Left ventricle myocardium inferior (tissue), 1 donor: ENCODE measurements around the gene QSOX2. TPM values are rescaled to one million over a fixed set of nuclear protein-coding genes. Genes with fewer than 3 reads are reported as not detected.
"Not testable (repeated sequence)": the region's sequence is repeated elsewhere in the genome, so short reads cannot be mapped to it uniquely, and the experiment has no call there.

ENCODE experiments used
- DNase-seq: peaks from one replicate; pipeline ENCODE4 v3.0.0-alpha.2; 2020
- H3K27ac ChIP-seq: fragments of 200-600 bp; replicated peaks from 2 replicates; pipeline ENCODE4 v1.8.0; 2021
- H3K27me3 ChIP-seq: fragments of 200-600 bp; 2 replicates; pipeline ENCODE4 v1.8.0; 2021; ENCODE audit warnings: low read depth
- H3K36me3 ChIP-seq: fragments of 200-600 bp; 2 replicates; pipeline ENCODE4 v1.8.0; 2021
- H3K4me1 ChIP-seq: fragments of 200-600 bp; 2 replicates; pipeline ENCODE4 v1.8.0; 2021
- H3K4me3 ChIP-seq: fragments of 200-600 bp; 2 replicates; pipeline ENCODE4 v1.8.0; 2021; ENCODE audit warnings: mild to moderate bottlenecking, moderate library complexity
- H3K9me3 ChIP-seq: fragments of 200-600 bp; replicated peaks from 2 replicates; pipeline ENCODE4 v1.8.0; 2021
- CTCF ChIP-seq: fragments of 200-600 bp; IDR thresholded peaks from 2 replicates; pipeline ENCODE4 v1.8.0; 2021; ENCODE audit warnings: antibody characterized with exemption, mild to moderate bottlenecking, borderline replicate concordance
- intact Hi-C: fragments of 100-400 bp; cut with micrococcal nuclease; formaldehyde crosslinking; loops from one replicate; pipeline ENCODE4 v1.11.0; 2022
- total RNA-seq: library from RNA; stranded (reverse); fragmentation: NEBNext Ultra II Directional; extraction: Animal tissue kit (Norgen Biotek cat#: 25700); gene quantifications from one replicate; pipeline ENCODE4 v1.2.1, GENCODE V29; 2021
- donor health status: DM: no; HTN: yes; CAD: no; lungs with severe emphysema.

Gene QSOX2
- total RNA-seq, 1 donor from 2014 or later, result 8.0 TPM

DNA sequence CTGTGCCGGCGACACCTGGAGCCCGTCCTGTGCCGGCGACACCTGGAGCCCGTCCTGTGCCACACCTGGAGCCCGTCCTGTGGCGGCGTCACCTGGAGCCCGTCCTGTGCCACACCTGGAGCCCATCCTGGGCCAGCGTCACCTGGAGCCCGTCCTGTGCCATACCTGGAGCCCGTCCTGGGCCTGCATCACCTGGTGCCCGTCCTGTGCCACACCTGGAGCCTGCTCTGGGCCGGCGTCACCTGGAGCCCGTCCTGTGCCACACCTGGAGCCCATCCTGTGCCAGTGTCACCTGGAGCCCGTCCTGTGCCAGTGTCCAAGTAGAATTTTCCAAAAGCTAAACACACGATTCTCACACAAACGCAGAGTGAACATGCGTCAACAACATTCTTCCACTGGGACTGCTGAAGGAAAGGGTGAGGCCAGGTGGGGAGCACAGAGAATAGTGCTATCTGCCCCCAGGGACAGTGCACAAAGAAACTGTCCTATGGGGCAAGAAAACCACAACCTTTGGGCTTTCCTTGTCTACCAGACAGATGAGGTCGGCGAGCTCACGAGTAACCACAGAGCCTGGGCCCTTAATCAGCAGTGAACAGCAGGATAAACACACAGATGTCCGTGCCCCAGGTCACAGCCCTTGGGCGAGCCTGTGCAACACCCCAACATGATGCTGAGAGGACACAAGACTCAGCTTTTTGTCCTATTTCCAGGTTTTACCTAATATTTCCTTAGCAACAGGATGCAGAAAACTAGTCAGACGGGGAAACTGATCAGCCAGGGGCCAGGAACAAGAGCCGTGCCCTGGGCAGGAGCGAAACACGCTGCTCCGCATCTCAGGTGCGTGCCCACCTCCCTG is 7.9 kb downstream of the QSOX2 start:
- H3K4me1 ChIP-seq, result peaks cover 49% of the 10 kb centered on the region
- no peaks in the 10 kb centered on the region for H3K9me3 ChIP-seq
- H3K36me3 ChIP-seq, result peaks cover 13% of the 10 kb centered on the region
- DNase-seq, result no peak
- H3K27me3 ChIP-seq, result no peaks in the 10 kb centered on the region
- intact Hi-C loops, result no loop called here
- no peak overlapping the region for H3K27ac ChIP-seq
- no peak for TF ChIP-seq CTCF
- H3K4me3 ChIP-seq, result no peak overlapping the region

DNA sequence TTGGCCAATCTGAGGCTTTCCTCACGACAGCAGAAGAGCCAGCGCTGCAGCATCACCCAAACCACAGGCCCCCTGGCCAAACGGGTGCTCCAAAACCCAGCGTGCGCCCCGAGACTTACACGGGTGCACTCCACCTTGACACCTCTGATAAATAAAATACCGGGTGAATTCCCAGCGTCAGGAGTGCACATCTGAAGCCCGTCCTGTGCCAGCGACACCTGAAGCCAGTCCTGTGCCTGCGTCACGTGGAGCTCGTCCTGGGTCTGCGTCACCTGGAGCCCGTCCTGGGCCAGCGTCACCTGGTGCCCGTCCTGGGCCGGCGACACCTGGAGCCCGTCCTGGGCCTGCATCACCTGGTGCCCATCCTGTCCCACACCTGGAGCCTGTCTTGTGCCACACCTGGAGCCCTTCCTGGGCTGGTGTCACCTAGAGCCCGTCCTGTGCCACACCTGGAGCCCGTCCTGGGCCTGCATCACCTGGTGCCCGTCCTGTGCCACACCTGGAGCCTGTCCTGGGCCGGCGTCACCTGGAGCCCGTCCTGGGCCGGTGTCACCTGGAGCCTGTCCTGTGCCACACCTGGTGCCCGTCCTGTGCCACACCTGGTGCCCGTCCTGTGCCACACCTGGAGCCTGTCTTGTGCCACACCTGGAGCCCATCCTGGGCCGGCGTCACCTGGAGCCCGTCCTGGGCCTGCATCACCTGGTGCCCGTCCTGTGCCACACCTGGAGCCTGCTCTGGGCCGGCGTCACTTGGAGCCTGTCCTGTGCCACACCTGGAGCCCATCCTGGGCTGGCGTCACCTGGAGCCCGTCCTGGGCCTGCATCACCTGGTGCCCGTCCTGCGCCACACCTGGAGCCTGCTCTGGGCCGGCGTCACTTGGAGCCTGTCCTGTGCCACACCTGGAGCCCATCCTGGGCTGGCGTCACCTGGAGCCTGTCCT is 8.9 kb downstream of the QSOX2 start:
- intact Hi-C loops, DNase-seq, H3K4me3 ChIP-seq: not testable (repeated sequence)

GRCh38 chr9:136235709-136236455 is 9.7 kb downstream of the QSOX2 start:
- H3K4me3 ChIP-seq, result no peak overlapping the region
- intact Hi-C loops, result no loop called here
- H3K9me3 ChIP-seq, result no peaks in the 10 kb centered on the region
- peaks cover 13% of the 10 kb centered on the region for H3K36me3 ChIP-seq
- no peak for TF ChIP-seq CTCF
- H3K4me1 ChIP-seq, result peaks cover 37% of the 10 kb centered on the region
- no peak for DNase-seq
- no peaks in the 10 kb centered on the region for H3K27me3 ChIP-seq
- H3K27ac ChIP-seq, result no peak overlapping the region

More for the DNA sequence above, 8.9 kb downstream of the QSOX2 start:
- H3K9me3 ChIP-seq, H3K27me3 ChIP-seq, H3K27ac ChIP-seq: not testable (repeated sequence)
- Histone ChIP-seq H3K4me1 (peaks cover 45% of the 10 kb centered on the region), H3K36me3 (peaks cover 13% of the 10 kb centered on the region)

- no peaks in the 10 kb centered on the region for H3K9me3 ChIP-seq
- no peak for DNase-seq
- no peak for TF ChIP-seq CTCF
- H3K27ac ChIP-seq, result no peak overlapping the region
- peaks cover 13% of the 10 kb centered on the region for H3K36me3 ChIP-seq
- intact Hi-C loops, result no loop called here
- no peak overlapping the region for H3K4me3 ChIP-seq
- peaks cover 30% of the 10 kb centered on the region for H3K4me1 ChIP-seq
- H3K27me3 ChIP-seq, result no peaks in the 10 kb centered on the region
Observed at GRCh38 chr9:136235171-136235570, 10.4 kb downstream of the QSOX2 start.

GRCh38 chr9:136234597-136234996 is 11.0 kb downstream of the QSOX2 start:
- no peak for DNase-seq
- H3K27ac ChIP-seq, result no peak overlapping the region

More at GRCh38 chr9:136234597-136234996, 11.0 kb downstream of the QSOX2 start:
- intact Hi-C loops, result no loop called here
- peaks cover 24% of the 10 kb centered on the region for H3K4me1 ChIP-seq
- H3K36me3 ChIP-seq, result peaks cover 13% of the 10 kb centered on the region
- H3K4me3 ChIP-seq, result no peak overlapping the region
- H3K27me3 ChIP-seq, result no peaks in the 10 kb centered on the region
- no peak for TF ChIP-seq CTCF
- no peaks in the 10 kb centered on the region for H3K9me3 ChIP-seq
